Measurements from ENCODE around the gene CCDC87. TPM values are rescaled to one million over a fixed set of nuclear protein-coding genes. Genes with fewer than 3 reads are reported as not detected.

The CCDC87 gene
- total and polyA plus RNA-seq, 2 donors, result 0.14 to 0.23 TPM

DNA sequence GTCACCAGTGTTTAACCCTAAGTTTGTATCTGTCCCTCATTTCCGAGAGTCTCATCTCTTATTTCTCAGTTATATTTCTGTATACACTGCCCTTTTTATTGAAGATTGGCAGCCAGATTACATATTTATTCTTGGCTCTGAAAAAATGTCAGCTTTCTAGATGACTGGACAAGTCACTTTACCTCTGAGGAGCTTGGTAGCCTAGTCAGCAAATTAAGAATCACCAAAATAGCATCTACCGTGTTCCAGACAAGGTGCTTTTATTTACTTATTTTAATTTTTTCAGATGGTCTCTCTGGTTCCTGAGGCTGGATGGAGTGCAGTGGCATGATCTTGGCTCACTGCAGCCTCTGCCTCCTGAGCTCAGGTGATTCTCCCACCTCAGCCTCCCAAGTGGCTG is 40.1 kb upstream of the CCDC87 start:
- H3K4me1 ChIP-seq (ENCODE audit: control insufficient read depth in 2 of 2, insufficient read depth in 2 of 2, low read length in 2 of 2), result peaks cover 7 to 13% of the 10 kb centered on the region in 2 donors
- H3K27ac ChIP-seq (ENCODE audit: low read depth in 1 of 2, low read length in 1 of 2), result no peak overlapping the region
- no peak overlapping the region for H3K4me3 ChIP-seq (ENCODE audit: low read length in 2 of 2)
- H3K36me3 ChIP-seq (ENCODE audit: control insufficient read depth in 2 of 2, insufficient read depth in 2 of 2, low read length in 1 of 2), result peaks cover 32 to 78% of the 10 kb centered on the region in 2 donors
- DNase-seq (ENCODE audit: low read depth in 6 of 9, low spot score in 9 of 9), result no peak
- H3K27me3 ChIP-seq (ENCODE audit: control insufficient read depth in 2 of 2, insufficient read depth in 1 of 2, low read length in 1 of 2), result no peaks in the 10 kb centered on the region
- H3K9me3 ChIP-seq (ENCODE audit: control insufficient read depth in 2 of 2, insufficient read depth in 1 of 2, low read length in 1 of 2), result peaks cover 0 to 3% of the 10 kb centered on the region in 2 donors
- 96% methylated on average over 2 of the region's 2 CpGs for WGBS

DNA sequence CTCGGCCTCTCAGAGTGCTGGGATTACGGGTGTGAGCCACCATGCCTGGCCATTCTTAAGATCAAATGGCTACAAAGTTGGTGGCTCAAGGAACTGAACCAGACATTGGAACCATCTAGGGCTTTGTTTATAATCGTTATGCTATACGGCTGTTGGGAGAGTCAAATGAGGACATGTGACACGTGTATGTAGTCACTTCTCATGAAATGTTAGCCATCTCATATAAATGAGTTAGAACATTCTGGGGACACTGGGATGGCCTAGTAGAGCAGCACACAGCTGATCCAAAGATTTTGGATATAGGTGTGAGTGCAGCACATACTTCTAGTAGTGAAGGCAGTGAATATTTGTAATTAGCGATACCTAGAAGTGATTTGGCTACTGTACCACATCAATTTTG is 39.0 kb upstream of the CCDC87 start:
- Histone ChIP-seq H3K36me3 (ENCODE audit: control insufficient read depth in 2 of 2, insufficient read depth in 2 of 2, low read length in 1 of 2) (peaks cover 40 to 87% of the 10 kb centered on the region in 2 donors), H3K27ac (ENCODE audit: low read depth in 1 of 2, low read length in 1 of 2) (no peak overlapping the region), H3K4me1 (ENCODE audit: control insufficient read depth in 2 of 2, insufficient read depth in 2 of 2, low read length in 2 of 2) (peaks cover 0 to 3% of the 10 kb centered on the region in 2 donors), H3K9me3 (ENCODE audit: control insufficient read depth in 2 of 2, insufficient read depth in 1 of 2, low read length in 1 of 2) (peaks cover 0 to 3% of the 10 kb centered on the region in 2 donors), H3K27me3 (ENCODE audit: control insufficient read depth in 2 of 2, insufficient read depth in 1 of 2, low read length in 1 of 2) (no peaks in the 10 kb centered on the region), H3K4me3 (ENCODE audit: low read length in 2 of 2) (no peak overlapping the region)
- WGBS, result 97% methylated on average over 6 of the region's 6 CpGs
- DNase-seq (ENCODE audit: low read depth in 6 of 9, low spot score in 9 of 9), result no peak

DNA sequence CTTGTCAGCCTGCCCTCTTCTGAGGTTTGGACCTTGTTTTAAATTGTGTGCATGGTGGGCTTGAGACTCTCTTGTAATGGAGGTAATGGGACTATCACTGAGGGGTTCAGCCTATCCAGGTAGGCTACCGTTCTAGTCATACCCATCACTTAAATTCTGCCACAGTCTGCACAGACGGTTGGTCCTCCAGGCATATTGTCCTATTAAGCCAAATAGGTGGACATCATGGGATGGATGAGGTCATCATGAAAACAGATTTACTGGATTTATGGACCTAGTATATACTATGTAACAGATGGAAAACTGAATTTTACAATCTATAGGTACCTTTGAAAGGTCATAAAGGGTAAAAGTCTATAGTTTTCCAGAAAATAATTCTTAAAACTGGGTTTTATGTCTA is 36.5 kb upstream of the CCDC87 start:
- H3K4me3 ChIP-seq (ENCODE audit: low read length in 2 of 2), result no peak overlapping the region
- H3K27me3 ChIP-seq (ENCODE audit: control insufficient read depth in 2 of 2, insufficient read depth in 1 of 2, low read length in 1 of 2), result no peaks in the 10 kb centered on the region
- no peak overlapping the region for H3K27ac ChIP-seq (ENCODE audit: low read depth in 1 of 2, low read length in 1 of 2)
- 100% methylated on average over 2 of the region's 2 CpGs for WGBS
- no peaks in the 10 kb centered on the region for H3K9me3 ChIP-seq (ENCODE audit: control insufficient read depth in 2 of 2, insufficient read depth in 1 of 2, low read length in 1 of 2)
- peaks cover 65 to 89% of the 10 kb centered on the region in 2 donors for H3K36me3 ChIP-seq (ENCODE audit: control insufficient read depth in 2 of 2, insufficient read depth in 2 of 2, low read length in 1 of 2)
- DNase-seq (ENCODE audit: low read depth in 6 of 9, low spot score in 9 of 9), result no peak
- H3K4me1 ChIP-seq (ENCODE audit: control insufficient read depth in 2 of 2, insufficient read depth in 2 of 2, low read length in 2 of 2), result no peaks in the 10 kb centered on the region

DNA sequence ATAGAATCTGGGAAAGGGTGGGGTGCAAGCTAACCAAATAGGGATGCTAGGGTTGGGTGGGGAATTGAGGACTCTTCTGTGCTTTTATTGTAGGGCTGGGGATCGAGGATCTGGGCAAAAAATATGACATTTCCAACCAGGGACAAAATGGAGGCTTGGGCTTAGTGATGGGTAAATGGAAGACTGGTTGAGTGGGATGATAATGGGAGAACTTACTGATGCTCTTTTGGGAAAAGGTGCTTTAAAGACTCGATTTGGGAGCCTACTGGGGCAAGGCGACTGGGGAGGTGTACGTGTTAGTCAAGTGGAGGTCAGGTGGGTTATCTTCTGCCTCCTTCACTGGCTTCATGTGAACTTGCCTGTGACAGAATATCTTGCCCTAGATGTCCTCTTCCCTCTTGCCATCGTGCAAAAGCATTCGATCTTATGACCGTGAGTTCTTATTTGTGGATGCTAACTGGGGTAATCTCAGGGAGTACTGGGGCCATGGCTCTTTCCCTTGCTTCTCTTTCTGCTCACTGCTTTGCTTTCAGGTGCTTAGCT is 35.3 kb upstream of the CCDC87 start:
- 98% methylated on average over 7 of the region's 7 CpGs for WGBS
- Histone ChIP-seq H3K9me3 (ENCODE audit: control insufficient read depth in 2 of 2, insufficient read depth in 1 of 2, low read length in 1 of 2) (no peaks in the 10 kb centered on the region), H3K36me3 (ENCODE audit: control insufficient read depth in 2 of 2, insufficient read depth in 2 of 2, low read length in 1 of 2) (peaks cover 73 to 90% of the 10 kb centered on the region in 2 donors), H3K27ac (ENCODE audit: low read depth in 1 of 2, low read length in 1 of 2) (no peak overlapping the region), H3K27me3 (ENCODE audit: control insufficient read depth in 2 of 2, insufficient read depth in 1 of 2, low read length in 1 of 2) (no peaks in the 10 kb centered on the region), H3K4me3 (ENCODE audit: low read length in 2 of 2) (no peak overlapping the region), H3K4me1 (ENCODE audit: control insufficient read depth in 2 of 2, insufficient read depth in 2 of 2, low read length in 2 of 2) (no peaks in the 10 kb centered on the region)
- DNase-seq (ENCODE audit: low read depth in 6 of 9, low spot score in 9 of 9), result no peak

DNA sequence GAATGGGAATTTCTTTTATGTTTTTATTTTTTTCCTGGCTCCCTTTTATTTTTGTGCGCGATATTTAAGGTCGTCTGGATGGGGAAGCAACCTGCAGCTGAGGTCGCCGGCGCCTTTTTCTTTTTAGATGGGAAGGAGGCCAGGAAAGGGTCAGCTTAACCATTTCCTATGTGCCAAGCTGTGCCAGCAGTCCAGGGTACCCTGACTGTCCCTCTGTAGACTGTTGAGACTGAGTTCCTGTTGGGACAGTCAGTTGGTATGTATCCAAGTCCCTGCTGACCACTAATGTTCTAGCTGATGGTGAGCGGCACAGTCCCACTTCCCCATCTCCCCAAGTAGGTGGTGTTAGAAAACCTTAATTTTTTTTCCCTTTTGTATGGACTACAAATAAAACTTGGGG is 34.1 kb upstream of the CCDC87 start:
- Histone ChIP-seq H3K36me3 (ENCODE audit: control insufficient read depth in 2 of 2, insufficient read depth in 2 of 2, low read length in 1 of 2) (peaks cover 80 to 91% of the 10 kb centered on the region in 2 donors), H3K9me3 (ENCODE audit: control insufficient read depth in 2 of 2, insufficient read depth in 1 of 2, low read length in 1 of 2) (no peaks in the 10 kb centered on the region), H3K4me3 (ENCODE audit: low read length in 2 of 2) (no peak overlapping the region), H3K4me1 (ENCODE audit: control insufficient read depth in 2 of 2, insufficient read depth in 2 of 2, low read length in 2 of 2) (no peaks in the 10 kb centered on the region), H3K27ac (ENCODE audit: low read depth in 1 of 2, low read length in 1 of 2) (no peak overlapping the region), H3K27me3 (ENCODE audit: control insufficient read depth in 2 of 2, insufficient read depth in 1 of 2, low read length in 1 of 2) (no peaks in the 10 kb centered on the region)
- no peak for DNase-seq (ENCODE audit: low read depth in 6 of 9, low spot score in 9 of 9)
- 95% methylated on average over 7 of the region's 7 CpGs for WGBS

DNA sequence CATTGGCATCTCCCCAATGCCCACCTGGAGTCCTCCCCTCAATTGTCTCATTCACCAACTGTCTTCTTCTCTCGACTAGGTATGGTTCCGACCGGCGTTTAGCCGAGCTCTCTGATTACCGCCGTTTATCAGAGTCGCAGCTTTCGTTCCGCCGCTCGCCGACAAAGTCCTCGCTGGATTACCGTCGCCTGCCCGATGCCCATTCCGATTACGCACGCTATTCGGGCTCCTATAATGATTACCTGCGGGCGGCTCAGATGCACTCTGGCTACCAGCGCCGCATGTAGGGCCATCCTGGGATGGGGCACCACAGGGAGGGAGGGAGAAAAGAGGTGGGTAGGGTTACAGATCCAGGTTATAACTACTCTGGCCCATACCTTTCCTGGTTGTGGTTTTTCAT is 33.5 kb upstream of the CCDC87 start:
- peaks cover 0 to 1% of the 10 kb centered on the region in 2 donors for H3K4me1 ChIP-seq (ENCODE audit: control insufficient read depth in 2 of 2, insufficient read depth in 2 of 2, low read length in 2 of 2)
- DNase-seq (ENCODE audit: low read depth in 6 of 9, low spot score in 9 of 9), result no peak
- WGBS, result 98% methylated on average over 25 of the region's 25 CpGs

DNA sequence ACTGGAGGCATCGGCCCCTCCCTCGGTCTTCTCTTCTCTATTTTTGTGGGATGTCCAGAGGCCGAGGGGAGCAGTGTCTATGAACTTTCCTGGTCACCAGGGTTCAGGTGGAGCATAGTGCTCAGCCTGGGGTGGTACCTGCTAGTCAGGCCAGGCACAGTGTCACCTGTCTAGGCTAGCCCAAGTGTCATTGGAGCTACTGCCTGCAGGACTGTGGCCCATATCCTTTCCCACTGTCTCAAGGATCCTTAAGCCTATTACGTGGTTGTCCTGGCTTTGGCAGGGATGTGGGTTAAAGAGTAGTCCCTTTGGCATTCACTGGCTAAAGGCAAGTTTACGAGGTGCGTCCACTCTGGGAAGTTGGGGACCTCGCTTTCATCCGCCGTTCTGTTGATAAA is 32.9 kb upstream of the CCDC87 start:
- H3K27me3 ChIP-seq (ENCODE audit: control insufficient read depth in 2 of 2, insufficient read depth in 1 of 2, low read length in 1 of 2), result no peaks in the 10 kb centered on the region
- no peaks in the 10 kb centered on the region for H3K9me3 ChIP-seq (ENCODE audit: control insufficient read depth in 2 of 2, insufficient read depth in 1 of 2, low read length in 1 of 2)
- no peak overlapping the region for H3K4me3 ChIP-seq (ENCODE audit: low read length in 2 of 2)
- WGBS, result 97% methylated on average over 9 of the region's 9 CpGs
- H3K4me1 ChIP-seq (ENCODE audit: control insufficient read depth in 2 of 2, insufficient read depth in 2 of 2, low read length in 2 of 2), result peaks cover 3 to 4% of the 10 kb centered on the region in 2 donors
- H3K36me3 ChIP-seq (ENCODE audit: control insufficient read depth in 2 of 2, insufficient read depth in 2 of 2, low read length in 1 of 2), result peaks cover 80 to 99% of the 10 kb centered on the region in 2 donors
- no peak overlapping the region for H3K27ac ChIP-seq (ENCODE audit: low read depth in 1 of 2, low read length in 1 of 2)
- no peak for DNase-seq (ENCODE audit: low read depth in 6 of 9, low spot score in 9 of 9)

More for the DNA sequence above, 33.5 kb upstream of the CCDC87 start:
- Histone ChIP-seq H3K4me3 (ENCODE audit: low read length in 2 of 2) (no peak overlapping the region), H3K27me3 (ENCODE audit: control insufficient read depth in 2 of 2, insufficient read depth in 1 of 2, low read length in 1 of 2) (no peaks in the 10 kb centered on the region), H3K36me3 (ENCODE audit: control insufficient read depth in 2 of 2, insufficient read depth in 2 of 2, low read length in 1 of 2) (peaks cover 80 to 94% of the 10 kb centered on the region in 2 donors), H3K27ac (ENCODE audit: low read depth in 1 of 2, low read length in 1 of 2) (no peak overlapping the region), H3K9me3 (ENCODE audit: control insufficient read depth in 2 of 2, insufficient read depth in 1 of 2, low read length in 1 of 2) (no peaks in the 10 kb centered on the region)

DNA sequence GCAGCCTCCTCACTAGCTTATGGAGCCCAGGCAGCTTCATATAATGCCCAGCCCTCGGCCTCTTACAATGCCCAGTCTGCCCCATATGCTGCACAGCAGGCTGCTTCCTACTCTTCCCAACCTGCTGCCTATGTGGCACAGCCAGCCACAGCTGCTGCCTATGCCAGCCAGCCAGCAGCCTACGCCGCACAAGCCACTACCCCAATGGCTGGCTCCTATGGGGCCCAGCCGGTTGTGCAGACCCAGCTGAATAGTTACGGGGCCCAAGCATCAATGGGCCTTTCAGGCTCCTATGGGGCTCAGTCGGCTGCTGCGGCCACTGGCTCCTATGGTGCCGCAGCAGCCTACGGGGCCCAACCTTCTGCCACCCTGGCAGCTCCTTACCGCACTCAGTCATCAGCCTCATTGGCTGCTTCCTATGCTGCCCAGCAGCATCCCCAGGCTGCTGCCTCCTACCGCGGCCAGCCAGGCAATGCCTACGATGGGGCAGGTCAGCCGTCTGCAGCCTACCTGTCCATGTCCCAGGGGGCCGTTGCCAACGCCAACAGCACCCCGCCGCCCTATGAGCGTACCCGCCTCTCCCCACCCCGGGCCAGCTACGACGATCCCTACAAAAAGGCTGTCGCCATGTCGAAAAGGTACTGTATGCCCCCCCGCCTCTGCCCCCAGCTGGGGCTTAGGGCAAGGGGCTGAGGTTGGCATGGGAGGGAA is 32.3 kb upstream of the CCDC87 start:
- peaks cover 78 to 98% of the 10 kb centered on the region in 2 donors for H3K36me3 ChIP-seq (ENCODE audit: control insufficient read depth in 2 of 2, insufficient read depth in 2 of 2, low read length in 1 of 2)
- 99% methylated on average over 26 of the region's 26 CpGs for WGBS
- H3K4me3 ChIP-seq (ENCODE audit: low read length in 2 of 2), result no peak overlapping the region
- no peak for DNase-seq (ENCODE audit: low read depth in 6 of 9, low spot score in 9 of 9)
- no peak overlapping the region for H3K27ac ChIP-seq (ENCODE audit: low read depth in 1 of 2, low read length in 1 of 2)
- no peaks in the 10 kb centered on the region for H3K9me3 ChIP-seq (ENCODE audit: control insufficient read depth in 2 of 2, insufficient read depth in 1 of 2, low read length in 1 of 2)
- H3K4me1 ChIP-seq (ENCODE audit: control insufficient read depth in 2 of 2, insufficient read depth in 2 of 2, low read length in 2 of 2), result peaks cover 6 to 9% of the 10 kb centered on the region in 2 donors
- no peaks in the 10 kb centered on the region for H3K27me3 ChIP-seq (ENCODE audit: control insufficient read depth in 2 of 2, insufficient read depth in 1 of 2, low read length in 1 of 2)

DNA sequence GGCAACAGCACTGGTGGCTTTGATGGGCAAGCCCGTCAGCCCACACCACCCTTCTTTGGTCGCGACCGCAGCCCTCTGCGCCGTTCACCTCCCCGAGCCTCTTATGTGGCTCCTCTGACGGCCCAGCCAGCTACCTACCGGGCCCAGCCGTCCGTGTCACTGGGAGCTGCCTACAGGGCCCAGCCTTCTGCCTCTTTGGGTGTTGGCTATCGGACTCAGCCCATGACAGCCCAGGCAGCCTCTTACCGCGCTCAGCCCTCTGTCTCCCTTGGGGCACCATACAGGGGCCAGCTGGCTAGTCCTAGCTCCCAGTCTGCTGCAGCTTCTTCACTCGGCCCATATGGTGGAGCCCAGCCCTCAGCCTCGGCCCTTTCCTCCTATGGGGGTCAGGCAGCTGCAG is 31.6 kb upstream of the CCDC87 start:
- 96% methylated on average over 16 of the region's 16 CpGs for WGBS
- peaks cover 6 to 16% of the 10 kb centered on the region in 2 donors for H3K4me1 ChIP-seq (ENCODE audit: control insufficient read depth in 2 of 2, insufficient read depth in 2 of 2, low read length in 2 of 2)
- DNase-seq (ENCODE audit: low read depth in 6 of 9, low spot score in 9 of 9), result no peak

More for the DNA sequence above, 31.6 kb upstream of the CCDC87 start:
- H3K27ac ChIP-seq (ENCODE audit: low read depth in 1 of 2, low read length in 1 of 2), result no peak overlapping the region
- H3K27me3 ChIP-seq (ENCODE audit: control insufficient read depth in 2 of 2, insufficient read depth in 1 of 2, low read length in 1 of 2), result no peaks in the 10 kb centered on the region
- H3K36me3 ChIP-seq (ENCODE audit: control insufficient read depth in 2 of 2, insufficient read depth in 2 of 2, low read length in 1 of 2), result peaks cover 71 to 95% of the 10 kb centered on the region in 2 donors
- H3K4me3 ChIP-seq (ENCODE audit: low read length in 2 of 2), result no peak overlapping the region
- H3K9me3 ChIP-seq (ENCODE audit: control insufficient read depth in 2 of 2, insufficient read depth in 1 of 2, low read length in 1 of 2), result no peaks in the 10 kb centered on the region
